Measurements from ENCODE around the gene CCDC158.

Gene CCDC158

DNA sequence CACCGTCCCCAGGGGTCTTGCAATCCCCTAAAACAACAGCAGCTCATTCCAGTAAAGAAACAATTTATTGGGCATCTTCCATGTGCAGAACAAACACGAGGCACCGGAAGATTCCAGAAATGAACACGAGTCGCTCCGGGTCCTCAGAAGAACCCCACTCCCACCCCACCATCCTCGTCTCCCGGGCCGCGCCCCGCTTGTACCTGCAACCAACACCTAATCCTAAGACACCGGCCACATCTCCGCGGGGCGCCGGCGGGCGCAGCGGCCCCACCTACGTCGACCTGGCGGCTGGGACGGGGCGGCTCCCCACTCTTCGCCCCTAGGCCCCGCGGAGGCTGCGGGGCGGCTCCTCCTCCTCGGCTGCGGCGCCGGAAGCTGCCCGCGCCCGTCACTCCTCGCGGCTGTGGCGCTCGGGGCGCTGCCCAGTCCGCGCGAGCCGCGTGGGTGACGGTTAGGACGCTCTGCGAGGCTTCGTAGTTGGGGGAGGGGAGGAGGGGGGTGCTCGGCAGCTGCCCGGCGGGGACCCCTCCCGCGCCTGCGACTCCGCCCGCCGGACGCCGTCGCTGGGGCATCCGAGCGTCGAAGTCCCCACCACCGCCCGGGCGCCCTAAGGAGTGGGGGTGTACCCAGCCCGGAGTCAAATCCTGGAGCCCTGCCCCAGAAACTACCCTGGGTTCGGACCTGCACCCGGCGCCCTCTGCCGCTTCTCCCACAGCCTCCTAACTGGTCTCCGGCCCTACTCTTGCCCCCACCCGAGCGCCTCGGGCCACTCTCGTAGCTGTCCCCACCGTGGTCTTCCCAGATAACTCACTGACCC lies at the start of gene CCDC158:
TSS of gene CCDC158 (minus strand) at position 380 of the 820 bp plus-strand sequence. CDS start 17,934 bp downstream, outside the sequence.
- no peak for DNase-seq (ENCODE audit: extremely low read depth, low read depth)
- TF ChIP-seq, protein P1, sequence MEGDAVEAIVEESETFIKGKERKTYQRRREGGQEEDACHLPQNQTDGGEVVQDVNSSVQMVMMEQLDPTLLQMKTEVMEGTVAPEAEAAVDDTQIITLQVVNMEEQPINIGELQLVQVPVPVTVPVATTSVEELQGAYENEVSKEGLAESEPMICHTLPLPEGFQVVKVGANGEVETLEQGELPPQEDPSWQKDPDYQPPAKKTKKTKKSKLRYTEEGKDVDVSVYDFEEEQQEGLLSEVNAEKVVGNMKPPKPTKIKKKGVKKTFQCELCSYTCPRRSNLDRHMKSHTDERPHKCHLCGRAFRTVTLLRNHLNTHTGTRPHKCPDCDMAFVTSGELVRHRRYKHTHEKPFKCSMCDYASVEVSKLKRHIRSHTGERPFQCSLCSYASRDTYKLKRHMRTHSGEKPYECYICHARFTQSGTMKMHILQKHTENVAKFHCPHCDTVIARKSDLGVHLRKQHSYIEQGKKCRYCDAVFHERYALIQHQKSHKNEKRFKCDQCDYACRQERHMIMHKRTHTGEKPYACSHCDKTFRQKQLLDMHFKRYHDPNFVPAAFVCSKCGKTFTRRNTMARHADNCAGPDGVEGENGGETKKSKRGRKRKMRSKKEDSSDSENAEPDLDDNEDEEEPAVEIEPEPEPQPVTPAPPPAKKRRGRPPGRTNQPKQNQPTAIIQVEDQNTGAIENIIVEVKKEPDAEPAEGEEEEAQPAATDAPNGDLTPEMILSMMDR (IDR thresholded peaks at IDR 0.05; ENCODE audit: low read depth, low read length): no peak

DNA sequence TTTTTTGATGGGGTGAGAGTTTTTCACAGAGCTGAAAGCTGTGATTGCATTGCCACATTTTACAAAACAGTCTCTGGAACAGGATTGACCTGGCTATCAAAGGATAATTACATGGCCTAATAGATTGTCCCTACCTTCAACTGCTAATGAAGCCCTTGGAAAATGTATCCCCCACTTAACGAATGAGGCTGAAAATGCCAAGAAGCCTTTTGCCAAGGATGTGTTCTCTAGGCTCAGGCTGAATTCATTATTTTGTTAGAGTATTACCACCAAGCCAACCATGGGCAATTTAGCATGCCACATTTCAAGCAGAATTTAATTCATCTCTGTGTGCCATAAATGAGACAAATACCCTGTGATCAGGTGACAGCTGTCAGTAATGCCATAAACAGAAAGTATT lies 49.6 kb upstream of the CCDC158 start:
- TF ChIP-seq, protein P1 (IDR thresholded peaks at IDR 0.05; ENCODE audit: low read depth, low read length): no peak

DNA sequence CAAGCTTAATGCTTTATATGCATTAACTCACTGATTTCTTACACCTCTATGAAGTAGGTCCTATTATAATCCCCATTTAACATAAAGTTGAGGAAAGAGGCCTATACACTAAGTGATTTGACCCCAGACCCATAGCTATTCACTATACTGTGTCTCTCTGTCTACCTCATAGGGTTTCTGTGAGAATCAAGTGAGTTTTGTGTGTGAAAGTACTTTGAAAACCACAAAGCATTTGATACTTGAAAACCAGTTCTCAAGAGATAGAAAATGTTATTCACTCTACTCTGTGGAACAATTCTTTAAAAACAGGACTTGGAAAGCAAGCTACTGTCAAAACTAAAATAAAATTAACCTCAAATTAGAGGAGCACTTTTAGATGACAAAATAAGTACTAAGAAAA lies 49.1 kb upstream of the CCDC158 start:
- no peak for DNase-seq (ENCODE audit: extremely low read depth, low read depth)
- TF ChIP-seq, protein P1 (IDR thresholded peaks at IDR 0.05; ENCODE audit: low read depth, low read length): no peak

More for the DNA sequence above, 49.6 kb upstream of the CCDC158 start:
- no peak for DNase-seq (ENCODE audit: extremely low read depth, low read depth)

DNA sequence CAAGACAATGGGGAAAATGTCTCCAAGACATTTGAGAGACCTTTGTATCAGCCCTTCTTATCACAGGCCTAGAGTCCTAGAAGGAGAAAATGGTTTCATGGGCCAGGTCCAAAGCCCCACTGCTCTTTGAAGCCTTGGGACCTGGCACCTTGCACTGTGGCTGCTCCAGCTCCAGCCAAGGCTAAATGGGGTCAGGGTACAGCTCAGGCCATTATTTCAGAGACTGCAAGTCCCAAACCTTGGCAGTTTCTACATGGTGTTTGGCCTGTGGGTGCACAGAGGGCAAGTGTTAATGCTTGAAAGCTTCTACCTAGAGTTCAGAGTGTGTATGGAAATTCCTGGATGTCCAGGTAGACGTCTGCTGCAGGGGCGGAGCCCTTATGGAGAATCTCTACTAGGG lies 42.6 kb upstream of the CCDC158 start:
- TF ChIP-seq, protein P1 (IDR thresholded peaks at IDR 0.05; ENCODE audit: low read depth, low read length): no peak
- DNase-seq (ENCODE audit: extremely low read depth, low read depth): no peak

DNA sequence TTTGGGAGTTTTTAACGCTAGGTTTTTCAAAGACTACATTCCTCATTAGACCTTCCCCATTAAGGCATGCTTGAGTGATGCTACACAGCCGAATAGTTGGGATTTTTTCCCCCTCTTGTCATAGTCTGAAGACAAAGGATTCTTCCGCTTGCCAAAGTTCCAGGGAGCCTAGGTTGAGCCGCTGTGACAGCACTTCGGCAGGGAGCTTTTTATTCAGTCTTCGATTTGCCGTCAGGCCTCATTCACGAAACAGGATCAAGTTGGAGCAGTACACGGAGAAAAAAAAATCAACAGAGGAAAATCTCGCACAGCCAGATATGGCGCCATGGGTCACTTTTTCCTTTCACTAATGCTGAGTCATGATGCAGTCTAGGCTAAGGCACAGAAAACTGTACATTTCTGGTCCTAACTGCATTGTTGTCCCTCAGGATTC lies 38.4 kb upstream of the CCDC158 start:
- DNase-seq (ENCODE audit: extremely low read depth, low read depth): no peak

DNA sequence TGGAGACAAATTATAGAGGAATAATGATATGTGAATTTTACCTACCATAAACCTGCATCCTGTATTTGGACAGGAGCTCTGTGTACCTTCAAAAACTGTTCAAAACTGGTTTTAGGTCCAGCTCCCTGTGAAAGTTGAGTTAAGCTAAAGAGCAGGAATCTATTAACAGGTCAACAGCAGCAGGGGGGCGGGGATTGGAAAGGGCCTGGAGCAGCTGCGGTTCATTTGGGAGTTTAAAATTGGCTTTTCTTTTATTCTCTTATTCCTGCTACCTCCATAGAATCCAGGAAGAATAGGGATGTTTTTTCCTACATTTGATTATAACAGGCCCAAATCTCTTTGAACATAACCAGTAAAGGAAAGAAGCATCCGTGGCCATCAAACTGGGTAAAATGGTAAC lies 37.9 kb upstream of the CCDC158 start:
- TF ChIP-seq, protein P1 (IDR thresholded peaks at IDR 0.05; ENCODE audit: low read depth, low read length): no peak
- no peak for DNase-seq (ENCODE audit: extremely low read depth, low read depth)

More for the DNA sequence above, 38.4 kb upstream of the CCDC158 start:
- TF ChIP-seq, protein P1 (IDR thresholded peaks at IDR 0.05; ENCODE audit: low read depth, low read length): no peak

DNA sequence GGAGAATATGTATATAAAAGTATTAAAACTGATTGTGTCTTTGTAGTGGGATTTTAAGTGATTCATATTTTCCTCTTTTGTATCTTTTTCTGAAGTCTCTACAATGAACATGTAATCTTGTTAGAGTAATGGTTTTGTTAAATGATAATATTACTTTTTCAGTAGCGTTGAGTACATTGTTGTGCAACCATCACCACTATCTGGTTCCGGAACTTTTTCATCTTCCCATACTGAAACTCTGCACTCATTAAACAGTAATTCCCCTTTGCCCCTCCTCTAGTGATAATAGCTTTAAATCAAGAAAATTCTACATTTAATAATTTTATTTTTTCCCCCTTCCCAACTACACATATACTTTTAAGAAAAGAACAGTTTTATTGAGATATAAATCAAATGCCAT lies 37.4 kb upstream of the CCDC158 start:
- TF ChIP-seq, protein P1 (IDR thresholded peaks at IDR 0.05; ENCODE audit: low read depth, low read length): no peak
- no peak for DNase-seq (ENCODE audit: extremely low read depth, low read depth)

All from AG09319 (cell line).